HG02571 (cell line): Measurements from ENCODE around the gene ISOC2.
"Not testable (repeated sequence)": the region's sequence is repeated elsewhere in the genome, so short reads cannot be mapped to it uniquely, and the experiment has no call there.

Experiments used
- ATAC-seq: cut with Tn5 transposase; IDR thresholded peaks from one replicate; pipeline ENCODE4 v1.9.1; 2021; ENCODE audit warnings: mild to moderate bottlenecking, moderate library complexity; ENCODE audit not compliant: unreplicated experiment

ISOC2 gene

DNA sequence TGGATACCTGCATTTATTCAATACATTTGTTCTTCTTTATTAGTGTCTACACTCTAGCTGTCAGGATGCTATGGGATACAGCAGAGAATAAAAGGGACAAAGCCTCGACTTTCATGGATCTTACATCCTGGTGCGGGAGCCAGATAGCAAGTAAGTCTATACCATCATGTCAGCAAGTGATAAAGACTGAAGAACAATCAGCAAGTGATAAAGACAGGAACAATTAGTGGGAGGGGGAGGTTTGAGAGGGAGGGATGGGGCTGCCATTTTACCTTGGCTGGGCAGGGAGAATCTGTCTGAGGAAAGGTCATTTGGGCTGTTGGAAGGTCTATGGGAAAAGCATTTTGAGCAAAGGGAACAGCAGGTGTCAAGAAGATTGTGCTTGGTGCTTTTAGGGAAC lies 51.3 kb downstream of the ISOC2 start:
- ATAC-seq = no peak

DNA sequence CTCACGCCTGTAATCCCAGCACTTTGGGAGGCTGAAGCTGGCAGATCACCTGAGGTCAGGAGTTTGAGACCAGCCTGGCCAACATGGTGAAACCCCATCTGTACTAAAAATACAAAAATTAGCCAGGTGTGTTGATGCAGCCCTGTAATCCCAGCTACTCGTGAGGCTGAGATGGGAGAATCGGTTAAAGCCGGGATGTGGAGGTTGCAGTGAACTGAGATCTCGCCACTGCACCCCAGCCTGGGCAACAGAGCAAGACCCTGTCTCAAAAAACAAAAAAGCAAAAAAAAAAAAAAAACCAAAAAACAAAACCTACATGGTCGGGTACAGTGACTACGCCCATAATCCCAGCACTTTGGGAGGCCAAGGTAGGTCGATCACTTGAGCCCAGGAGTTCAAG lies 52.3 kb downstream of the ISOC2 start:
- not testable (repeated sequence) for ATAC-seq

DNA sequence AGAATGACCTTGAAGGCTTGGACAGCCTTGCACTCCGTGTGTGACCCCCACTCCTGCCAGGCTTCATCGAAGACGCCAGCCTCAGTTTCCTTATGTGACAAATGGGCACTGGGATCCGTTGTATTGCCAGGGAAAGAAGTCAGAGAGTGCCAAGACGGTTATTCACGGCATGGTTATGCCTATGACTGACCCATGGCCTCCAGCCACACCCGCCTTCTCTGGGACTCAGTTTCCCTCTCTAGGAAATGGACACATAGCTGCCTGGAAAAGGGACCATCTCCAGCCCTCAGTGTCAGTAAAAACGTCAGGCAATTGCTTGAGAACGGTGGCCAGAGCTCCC lies 52.9 kb downstream of the ISOC2 start:
- no peak for ATAC-seq

GRCh38 chr19:55407800-55408532 lies 53.5 kb downstream of the ISOC2 start:
- ATAC-seq = peak; percentile 74

- ATAC-seq = peak; percentile 19
Observed at GRCh38 chr19:55407550-55407799, 54.0 kb downstream of the ISOC2 start, which contains the start of gene UBE2S. Gene UBE2S (minus strand): TSS chr19:55407788. CDS start chr19:55407589, 199 bp downstream.

DNA sequence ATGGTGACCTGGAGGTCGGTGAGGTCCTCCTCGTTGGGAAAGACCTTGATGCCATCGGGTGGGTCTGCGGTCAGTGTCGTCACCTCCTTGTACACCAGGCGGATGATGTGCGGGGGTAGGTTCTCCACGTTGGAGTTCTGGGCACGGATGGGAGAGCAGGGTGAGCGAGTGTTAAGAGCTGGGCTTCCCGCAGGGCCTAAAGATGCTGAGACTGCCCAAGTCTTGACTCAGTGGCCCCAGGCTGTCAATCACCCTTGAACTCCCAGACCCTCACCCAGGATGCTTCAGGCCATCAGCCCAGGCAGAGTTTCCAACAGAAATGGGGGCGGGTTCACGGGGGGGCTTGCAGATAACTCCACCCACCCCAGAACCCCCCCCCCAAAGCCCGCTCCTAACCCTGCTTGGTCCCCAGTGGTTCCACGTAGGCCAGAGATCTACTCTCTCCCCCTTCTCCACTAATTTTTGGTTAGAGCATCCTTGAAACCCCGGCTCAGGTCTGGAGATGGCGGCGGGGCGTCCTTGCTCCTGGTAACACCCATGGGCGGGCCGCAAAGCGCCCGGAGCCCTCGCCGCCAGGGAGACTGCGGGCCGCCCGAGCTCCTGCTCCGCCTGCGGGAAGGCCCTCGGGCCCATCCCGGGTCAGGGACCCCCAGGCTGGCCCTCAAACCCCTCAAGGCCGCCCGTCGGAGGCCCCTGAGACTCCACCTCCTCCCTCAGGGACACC lies 54.5 kb downstream of the ISOC2 start:
- no peak for ATAC-seq

GRCh38 chr19:55406091-55406825 lies 55.2 kb downstream of the ISOC2 start:
- no peak for ATAC-seq

GRCh38 chr19:55405638-55406037 lies 55.8 kb downstream of the ISOC2 start:
- ATAC-seq = no peak
